GM18858 (cell line): ENCODE measurements around the gene EIF4G3.
"Not testable (repeated sequence)": the region's sequence is repeated elsewhere in the genome, so short reads cannot be mapped to it uniquely, and the experiment has no call there.

Source experiments
- ATAC-seq: cut with Tn5 transposase; IDR thresholded peaks from one replicate; pipeline ENCODE4 v1.9.1; 2021; ENCODE audit not compliant: unreplicated experiment

Gene EIF4G3

GRCh38 chr1:21114431-21114830 is 62.3 kb downstream of the EIF4G3 start:
- ATAC-seq: no peak

- no peak for ATAC-seq
Measured at GRCh38 chr1:21110163-21110562, 66.5 kb downstream of the EIF4G3 start.

- no peak for ATAC-seq
Measured at GRCh38 chr1:21106709-21107108, 70.0 kb downstream of the EIF4G3 start.

GRCh38 chr1:21106238-21106637 is 70.5 kb downstream of the EIF4G3 start:
- no peak for ATAC-seq

- no peak for ATAC-seq
Measured at GRCh38 chr1:21105807-21106206, 70.9 kb downstream of the EIF4G3 start.

- no peak for ATAC-seq
Measured at GRCh38 chr1:21104683-21105082, 72.0 kb downstream of the EIF4G3 start.

GRCh38 chr1:21100481-21100921 is 76.2 kb downstream of the EIF4G3 start:
- ATAC-seq: no peak

- no peak for ATAC-seq
Measured at GRCh38 chr1:21099869-21100131, 76.9 kb downstream of the EIF4G3 start.

- no peak for ATAC-seq
Measured at GRCh38 chr1:21099034-21099868, 77.4 kb downstream of the EIF4G3 start.

GRCh38 chr1:21098186-21098915 is 78.3 kb downstream of the EIF4G3 start:
- ATAC-seq: no peak

- ATAC-seq: no peak
Measured at GRCh38 chr1:21097729-21098128, 79.0 kb downstream of the EIF4G3 start.

GRCh38 chr1:21095976-21096375 is 80.7 kb downstream of the EIF4G3 start:
- no peak for ATAC-seq

GRCh38 chr1:21094282-21094681 is 82.4 kb downstream of the EIF4G3 start:
- ATAC-seq: not testable (repeated sequence)

- not testable (repeated sequence) for ATAC-seq
Measured at GRCh38 chr1:21093271-21093958, 83.3 kb downstream of the EIF4G3 start.

GRCh38 chr1:21092545-21092944 is 84.2 kb downstream of the EIF4G3 start:
- not testable (repeated sequence) for ATAC-seq

GRCh38 chr1:21091053-21091690 is 85.5 kb downstream of the EIF4G3 start:
- not testable (repeated sequence) for ATAC-seq

- no peak for ATAC-seq
Measured at GRCh38 chr1:21090463-21090862, 86.2 kb downstream of the EIF4G3 start.

- no peak for ATAC-seq
Measured at GRCh38 chr1:21089731-21090130, 87.0 kb downstream of the EIF4G3 start.

GRCh38 chr1:21089299-21089698 is 87.4 kb downstream of the EIF4G3 start:
- ATAC-seq: no peak

GRCh38 chr1:21084111-21084810 is 92.4 kb downstream of the EIF4G3 start:
- no peak for ATAC-seq

GRCh38 chr1:21082073-21082472 is 94.6 kb downstream of the EIF4G3 start:
- ATAC-seq: no peak
